ENCODE results near the gene FOXL1. TPM values are rescaled to one million over a fixed set of nuclear protein-coding genes. Genes with fewer than 3 reads are reported as not detected.
"Not testable (repeated sequence)": the region's sequence is repeated elsewhere in the genome, so short reads cannot be mapped to it uniquely, and the experiment has no call there.

Gene FOXL1
- total RNA-seq, 1 donor from 2014 or later: 0.98 TPM

DNA sequence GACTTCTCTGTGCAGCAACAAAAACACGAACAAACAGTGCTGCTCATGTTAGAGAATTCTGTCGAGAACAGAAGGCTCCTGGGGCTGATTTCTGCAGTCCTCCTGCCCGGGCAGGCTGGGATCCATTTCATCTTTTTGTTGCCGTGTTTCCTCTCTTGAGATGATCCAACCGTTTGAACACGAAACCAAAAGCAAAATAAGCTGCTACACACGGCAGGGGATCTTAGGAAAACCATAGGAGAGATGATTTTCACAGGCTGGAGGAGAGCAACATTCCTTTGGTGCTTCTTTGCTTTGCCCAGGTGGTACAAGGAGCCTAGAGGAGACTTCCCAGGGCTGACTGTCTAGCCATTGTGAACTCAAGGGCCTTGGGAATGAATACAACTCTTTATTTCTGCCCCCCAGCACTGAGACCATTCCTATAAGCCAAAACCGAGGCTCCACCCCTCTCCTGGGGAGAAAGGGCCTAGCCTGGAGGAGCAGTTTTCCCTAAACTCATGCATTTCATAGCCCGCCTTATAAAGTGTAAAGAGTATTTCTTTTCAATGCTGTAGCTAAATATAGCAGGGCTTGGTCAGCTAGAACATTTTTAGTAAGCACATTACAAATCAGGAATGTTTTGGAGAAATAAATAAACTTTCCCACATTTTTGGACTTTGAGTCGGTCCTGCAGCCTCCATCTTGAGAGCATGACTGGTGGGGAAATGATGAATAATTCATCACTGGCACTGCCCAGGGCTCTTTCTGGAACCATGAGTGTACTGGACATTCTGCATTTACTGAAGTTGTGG, 7.7 kb downstream of the FOXL1 start:
- H3K9me3 ChIP-seq: no peaks in the 10 kb centered on the region
- intact Hi-C loops (cut with DNase I): no loop called here
- no peaks in the 10 kb centered on the region for H3K36me3 ChIP-seq
- no peaks in the 10 kb centered on the region for H3K27me3 ChIP-seq
- TF ChIP-seq POLR2AphosphoS5 (IDR thresholded peaks at IDR 0.05; ENCODE audit: insufficient read depth in 1 of 2, low read depth in 1 of 2): peak in 1 of 2 donors; percentile 17
- no peak for TF ChIP-seq POLR2A (IDR thresholded peaks at IDR 0.05)
- H3K4me1 ChIP-seq: no peaks in the 10 kb centered on the region
- H3K4me3 ChIP-seq: no peak overlapping the region
- no peak for DNase-seq (ENCODE audit: extremely low spot score in 2 of 2)
- peak overlapping the region; percentile 44 for H3K27ac ChIP-seq

- H3K4me1 ChIP-seq: no peaks in the 10 kb centered on the region
- no peak overlapping the region for H3K4me3 ChIP-seq
- no peaks in the 10 kb centered on the region for H3K27me3 ChIP-seq
- intact Hi-C loops (cut with DNase I): no loop called here
- H3K27ac ChIP-seq: no peak overlapping the region
- DNase-seq (ENCODE audit: extremely low spot score in 2 of 2): no peak
- no peak for TF ChIP-seq POLR2AphosphoS5 (IDR thresholded peaks at IDR 0.05; ENCODE audit: insufficient read depth in 1 of 2, low read depth in 1 of 2)
- TF ChIP-seq CTCF (IDR thresholded peaks at IDR 0.05): no peak
- TF ChIP-seq POLR2A (IDR thresholded peaks at IDR 0.05): no peak
- H3K9me3 ChIP-seq: no peaks in the 10 kb centered on the region
- no peaks in the 10 kb centered on the region for H3K36me3 ChIP-seq
Observed at GRCh38 chr16:86587487-86587886, 9.1 kb downstream of the FOXL1 start.

GRCh38 chr16:86587955-86588354, 9.6 kb downstream of the FOXL1 start:
- DNase-seq (ENCODE audit: extremely low spot score in 2 of 2); H3K4me3 ChIP-seq; H3K4me1 ChIP-seq; intact Hi-C loops (cut with DNase I); H3K36me3 ChIP-seq; H3K27me3 ChIP-seq; H3K9me3 ChIP-seq; H3K27ac ChIP-seq: not testable (repeated sequence)

GRCh38 chr16:86590501-86591144, 12.3 kb downstream of the FOXL1 start:
- H3K27ac ChIP-seq: no peak overlapping the region
- intact Hi-C loops (cut with DNase I): no loop called here
- DNase-seq (ENCODE audit: extremely low spot score in 2 of 2): no peak
- no peaks in the 10 kb centered on the region for H3K9me3 ChIP-seq
- no peaks in the 10 kb centered on the region for H3K36me3 ChIP-seq
- TF ChIP-seq CTCF (IDR thresholded peaks at IDR 0.05) (no peak), POLR2A (IDR thresholded peaks at IDR 0.05) (no peak), POLR2AphosphoS5 (IDR thresholded peaks at IDR 0.05; ENCODE audit: insufficient read depth in 1 of 2, low read depth in 1 of 2) (no peak)
- H3K4me1 ChIP-seq: no peaks in the 10 kb centered on the region
- H3K4me3 ChIP-seq: no peak overlapping the region
- H3K27me3 ChIP-seq: no peaks in the 10 kb centered on the region

- no peak overlapping the region for H3K4me3 ChIP-seq
- no peak for TF ChIP-seq POLR2AphosphoS5 (IDR thresholded peaks at IDR 0.05; ENCODE audit: insufficient read depth in 1 of 2, low read depth in 1 of 2)
- no peak for TF ChIP-seq POLR2A (IDR thresholded peaks at IDR 0.05)
- TF ChIP-seq CTCF (IDR thresholded peaks at IDR 0.05): no peak
- no peaks in the 10 kb centered on the region for H3K36me3 ChIP-seq
- DNase-seq (ENCODE audit: extremely low spot score in 2 of 2): no peak
- no peaks in the 10 kb centered on the region for H3K4me1 ChIP-seq
- no peaks in the 10 kb centered on the region for H3K27me3 ChIP-seq
- H3K27ac ChIP-seq: no peak overlapping the region
- intact Hi-C loops (cut with DNase I): no loop called here
- no peaks in the 10 kb centered on the region for H3K9me3 ChIP-seq
Observed at GRCh38 chr16:86591270-86591669, 12.9 kb downstream of the FOXL1 start.
